Stimulated activated CD4-positive, alpha-beta T cell treated with anti-CD3 and anti-CD28 coated beads, Interleukin-12 subunit alpha, Interleukin-12 subunit beta, amount 100 ng/mL, for 4 hours (primary cell): ENCODE results near the gene HOXC11.

Experiments used
- DNase-seq: peaks from one replicate; pipeline ENCODE4 v3.0.0-alpha.2; 2020

Gene HOXC11

DNA sequence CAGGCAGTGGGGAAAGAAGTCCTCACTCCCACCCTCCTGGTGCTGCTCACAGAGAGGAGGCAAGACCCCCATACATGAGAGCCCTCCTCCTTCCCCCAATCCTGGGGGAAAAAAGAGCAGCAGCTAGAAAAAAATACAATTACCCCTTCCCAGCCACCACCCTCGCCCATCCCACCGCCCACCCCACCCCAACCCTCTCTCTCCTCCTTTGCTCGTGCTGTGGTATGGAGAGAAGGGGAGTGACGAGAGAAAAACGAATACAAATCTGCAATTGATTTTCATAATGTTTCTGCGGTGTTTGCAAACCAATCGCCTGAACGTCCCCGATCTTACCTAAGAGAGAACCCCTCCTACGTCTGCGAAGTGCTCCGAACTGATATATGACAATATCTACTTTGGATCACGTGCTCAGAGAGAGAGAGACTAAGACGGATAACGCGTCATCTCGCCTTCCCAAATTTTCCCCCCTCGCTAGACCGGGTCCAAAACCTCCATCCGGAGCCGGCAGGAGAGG is at the start of gene HOXC11:
TSS of gene HOXC11 (plus strand) at position 405 of the 514 bp plus-strand sequence. CDS start 116 bp downstream, outside the sequence.
- no peak for DNase-seq

DNA sequence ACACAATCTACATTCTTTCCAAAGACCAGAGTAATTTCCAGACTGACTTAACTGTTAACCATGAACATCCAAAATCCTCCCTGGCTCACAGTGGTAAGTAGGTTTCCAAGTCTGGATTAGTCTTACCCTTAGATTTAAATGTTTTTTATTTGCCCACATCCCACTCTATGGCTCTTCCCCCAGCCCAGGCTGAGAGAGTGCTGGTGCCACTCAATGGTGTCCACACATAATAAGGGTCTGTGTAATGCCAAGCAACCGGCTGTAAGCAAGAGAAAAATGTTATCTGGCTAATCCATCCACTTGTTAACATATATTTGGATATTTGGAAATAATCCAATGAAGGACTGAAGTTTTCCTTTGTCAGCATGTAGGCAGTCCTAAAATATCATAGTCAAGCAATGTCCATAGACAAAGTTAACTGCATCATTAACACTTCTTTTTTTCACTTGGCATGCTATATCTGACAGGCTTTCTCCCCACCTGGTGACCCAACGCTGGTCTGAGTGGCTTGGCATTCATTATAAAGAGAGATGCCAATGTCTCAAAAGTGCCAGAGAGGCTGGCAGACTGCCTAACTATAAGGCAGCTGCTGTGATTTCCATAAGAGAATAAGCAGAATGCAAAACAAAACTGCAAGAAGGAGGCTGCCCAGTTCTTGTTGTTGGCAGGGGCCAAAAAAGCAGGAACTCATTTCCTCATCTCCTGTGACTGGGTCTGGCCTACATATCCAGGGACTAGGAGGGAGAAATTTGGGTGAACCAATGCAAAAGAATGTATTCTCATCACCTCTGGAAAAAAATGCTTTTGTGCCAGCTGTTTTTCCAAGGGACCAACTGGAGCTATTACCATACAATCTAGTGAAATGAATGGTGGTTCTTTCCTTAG is 48.2 kb upstream of the HOXC11 start:
- no peak for DNase-seq

DNA sequence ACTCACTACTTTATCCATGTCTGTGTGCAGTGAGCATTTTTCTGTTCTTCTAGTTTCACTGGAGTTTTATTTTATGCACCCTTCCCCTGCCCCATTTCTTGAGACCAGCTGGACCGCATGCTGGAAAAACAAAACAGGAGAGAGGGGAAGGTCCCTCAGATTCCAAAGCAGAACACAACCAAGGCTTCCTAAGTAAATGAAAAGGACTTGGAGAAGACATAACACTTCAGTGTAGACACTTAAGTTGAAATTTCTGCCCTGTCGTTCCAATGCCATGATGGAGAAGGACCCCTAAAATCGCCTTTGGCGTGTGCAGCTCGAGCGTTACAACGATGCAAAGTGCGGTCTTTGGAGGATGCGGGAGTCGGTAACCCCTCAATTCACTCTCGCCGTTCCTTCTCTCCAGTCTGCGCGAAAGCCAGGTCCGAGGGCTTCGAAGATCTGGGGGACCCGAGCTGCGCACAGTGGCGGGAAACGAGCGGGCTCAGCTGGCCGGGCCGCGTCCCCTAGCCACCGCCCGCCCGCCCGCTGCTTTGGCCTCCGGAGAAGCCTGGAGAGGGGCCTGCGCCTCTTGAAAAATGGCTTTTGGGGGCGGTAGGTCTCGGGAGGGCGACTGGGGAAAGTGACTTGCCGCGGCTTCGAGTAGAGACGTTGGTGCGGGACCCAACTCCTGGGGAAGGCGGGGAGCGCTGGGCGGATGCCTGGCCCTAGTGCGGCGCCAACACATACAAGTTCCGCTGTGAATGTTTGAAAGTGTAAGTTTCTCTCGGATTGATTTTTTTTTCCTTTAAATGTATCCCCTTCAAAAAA is 45.5 kb upstream of the HOXC11 start:
- DNase-seq, result no peak

DNA sequence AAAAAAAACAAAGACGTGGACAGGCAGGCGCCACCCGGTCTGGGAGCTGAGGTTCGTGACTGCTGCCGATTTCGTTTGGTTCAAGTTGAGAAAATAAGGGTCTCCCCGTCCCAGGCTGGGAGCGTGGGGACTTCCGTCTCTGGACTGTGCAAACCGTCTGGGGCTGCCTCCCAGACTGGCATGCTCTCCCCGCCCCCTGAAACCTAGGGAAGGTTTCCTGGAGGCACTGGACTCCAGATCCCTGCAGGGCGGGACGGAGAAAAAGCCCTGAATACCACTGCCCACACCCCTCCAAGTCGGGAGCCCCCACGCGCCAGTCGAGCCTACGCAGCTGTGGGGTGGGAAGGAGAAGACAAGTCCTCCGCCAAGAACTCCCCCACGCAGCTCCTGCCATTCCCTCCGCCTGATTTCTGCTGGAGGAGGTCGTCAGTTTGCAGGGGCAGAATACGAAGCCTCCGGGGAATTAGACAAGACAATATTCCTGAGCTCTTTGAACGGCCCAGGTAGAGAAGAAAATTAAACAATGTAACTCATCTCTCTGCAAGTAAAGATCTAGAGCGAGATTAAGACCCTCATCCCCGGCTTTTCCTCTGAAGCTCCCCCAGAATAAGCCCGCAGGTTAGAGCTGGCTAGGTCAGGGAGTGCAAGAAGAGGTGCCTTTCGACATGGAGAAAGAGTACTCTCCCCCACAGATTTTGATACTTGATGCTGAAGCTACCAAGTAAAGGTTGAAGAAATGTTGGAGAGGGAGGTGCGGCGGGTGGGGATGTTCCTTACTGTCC is 44.7 kb upstream of the HOXC11 start:
- no peak for DNase-seq

DNA sequence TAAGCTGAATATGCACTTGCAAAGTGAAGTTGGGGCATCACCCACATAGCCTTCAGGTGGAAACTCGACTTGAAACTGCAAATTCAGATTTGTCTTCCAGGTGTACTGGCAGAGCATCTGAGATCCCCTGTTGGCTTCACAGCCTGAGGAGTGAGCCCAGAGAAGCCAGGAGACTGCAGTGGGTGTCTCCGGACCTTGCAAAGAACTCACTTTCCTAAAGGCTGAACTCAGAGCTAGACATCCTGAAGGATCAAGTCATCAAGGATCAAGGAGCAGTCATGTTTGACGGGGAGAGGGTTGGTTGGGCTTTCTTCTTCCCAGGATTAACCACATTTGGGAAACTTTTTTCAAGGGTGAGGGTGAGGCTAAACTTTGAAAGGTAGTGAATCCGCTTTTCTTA is 43.4 kb upstream of the HOXC11 start:
- DNase-seq, result no peak

DNA sequence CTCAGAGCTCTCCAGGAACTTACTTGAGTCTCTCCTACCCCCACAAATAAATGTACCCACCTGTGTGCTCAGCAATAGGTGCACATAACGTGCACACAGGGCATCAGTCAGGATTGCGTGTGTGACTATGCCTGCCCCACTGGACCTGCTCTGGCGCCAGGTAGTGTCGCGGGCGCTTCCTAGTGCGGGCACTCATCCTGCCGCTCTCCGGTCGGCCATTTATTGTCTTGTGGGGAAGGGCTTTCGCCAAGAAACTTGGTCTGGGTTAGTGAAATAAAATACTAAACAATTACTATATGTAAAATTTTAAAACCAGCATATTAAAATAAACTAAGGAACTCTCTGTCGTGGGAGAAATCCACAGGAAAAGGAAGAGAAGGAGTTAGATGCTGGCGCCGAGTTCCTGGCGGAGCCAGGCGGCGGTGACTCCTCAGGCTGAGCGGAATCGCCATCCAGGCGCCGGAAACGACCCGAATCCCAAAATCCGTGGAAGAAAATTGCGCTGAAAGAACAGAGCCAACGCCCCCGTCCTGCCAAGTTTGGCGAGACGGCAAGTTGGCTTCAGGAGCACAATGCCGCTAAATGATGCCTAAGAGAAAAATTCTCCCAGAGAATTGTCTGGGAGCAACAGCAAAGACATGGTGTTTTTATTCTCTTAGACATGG is 42.2 kb upstream of the HOXC11 start:
- no peak for DNase-seq

DNA sequence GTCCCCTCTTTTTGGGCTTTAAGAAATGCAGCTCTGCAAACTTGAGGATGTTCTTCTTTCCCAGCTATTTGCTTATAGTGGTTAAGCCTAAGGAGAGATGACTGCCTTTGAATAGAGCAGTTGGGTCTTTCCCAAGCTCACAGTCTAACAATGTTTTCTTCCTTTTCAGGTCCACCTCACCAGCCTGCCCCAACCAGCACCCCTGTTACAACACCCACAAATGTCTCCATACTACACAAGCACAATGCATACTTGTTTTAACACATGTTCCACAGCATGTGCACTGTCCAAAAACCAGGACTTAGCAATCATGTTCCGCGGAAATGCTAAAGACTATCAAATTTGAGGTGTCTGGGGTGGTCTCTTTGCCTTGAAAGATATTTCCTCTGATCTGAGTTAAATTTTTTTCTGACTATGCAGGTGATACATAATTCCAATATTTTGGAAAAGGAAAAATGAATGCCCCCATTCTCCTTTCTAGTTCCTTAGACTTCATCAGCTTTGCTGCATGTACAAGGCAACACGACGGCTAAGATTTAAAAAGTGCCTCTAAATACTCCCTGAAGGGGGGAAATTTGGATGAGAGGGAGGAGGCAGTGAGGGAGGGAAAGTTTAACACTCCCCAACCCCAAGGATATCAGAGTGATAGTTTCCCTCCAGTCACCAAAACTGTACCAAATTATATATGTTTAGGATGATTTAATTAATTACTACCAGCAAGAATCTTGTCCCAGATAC is 40.9 kb upstream of the HOXC11 start:
- no peak for DNase-seq

DNA sequence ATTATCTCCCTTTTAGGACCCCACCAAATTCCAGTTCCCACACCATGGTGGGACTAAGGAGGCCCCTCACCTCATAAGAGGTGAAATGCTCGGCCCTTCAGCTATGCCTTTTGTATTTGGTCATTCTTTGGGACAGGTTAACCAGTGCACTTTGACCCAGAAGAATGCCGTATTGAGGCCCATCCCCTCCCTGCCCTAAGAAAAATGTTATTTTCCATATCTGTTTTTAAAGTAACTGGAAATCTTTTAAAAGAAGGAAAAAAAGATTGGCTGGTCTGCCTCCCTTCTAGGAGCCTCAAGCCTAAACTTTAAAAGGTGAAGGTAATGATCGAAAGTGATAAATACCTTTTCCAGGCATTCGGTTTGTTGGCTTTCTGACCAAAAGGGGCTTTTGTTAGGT is 40.0 kb upstream of the HOXC11 start:
- no peak for DNase-seq

DNA sequence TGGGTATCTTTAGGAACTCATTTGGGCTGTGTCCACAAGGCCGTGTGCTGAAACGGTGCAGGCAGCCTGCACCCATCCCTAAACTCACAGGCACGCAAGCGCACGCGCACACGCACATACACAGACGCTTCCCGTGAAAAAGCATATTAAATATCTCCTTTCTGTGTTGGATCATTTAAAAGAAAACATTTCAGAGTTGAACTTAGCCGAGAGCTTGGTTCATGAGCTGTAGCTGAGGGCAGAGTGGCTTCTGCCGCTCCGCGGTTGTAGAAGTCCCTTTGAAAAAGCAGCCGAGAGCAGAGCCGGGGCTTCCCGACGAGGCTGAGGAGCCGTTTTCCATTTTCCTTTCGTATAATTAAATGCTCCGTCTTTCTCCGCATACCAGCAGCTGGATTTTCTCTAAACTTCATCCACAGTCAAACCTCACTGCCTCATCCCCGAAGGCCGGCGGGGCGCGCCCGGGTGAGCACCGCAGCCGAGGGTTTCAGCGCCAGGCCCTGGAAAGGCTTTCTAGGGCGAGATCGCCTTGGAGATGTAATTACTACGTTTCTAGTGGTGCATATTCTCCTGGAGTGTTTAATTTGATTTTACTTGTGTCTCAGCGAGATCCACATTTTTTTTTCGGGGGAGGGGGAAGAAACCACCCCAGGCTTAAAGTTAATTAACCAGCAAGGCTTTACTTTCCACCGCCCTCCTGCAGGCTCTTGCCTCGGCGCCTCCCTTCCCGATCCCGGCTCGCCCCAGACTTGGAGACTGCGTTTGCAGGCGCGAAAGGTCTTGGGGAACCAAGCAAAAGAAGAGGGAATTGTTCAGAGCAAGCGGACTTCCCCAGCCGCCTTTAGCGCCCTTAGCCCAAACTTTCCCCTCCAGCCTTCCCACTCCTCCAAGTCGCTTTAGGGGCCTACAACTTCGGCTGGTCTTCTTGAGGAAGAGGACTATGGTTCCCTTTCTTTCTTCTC is 37.3 kb upstream of the HOXC11 start:
- DNase-seq, result no peak

DNA sequence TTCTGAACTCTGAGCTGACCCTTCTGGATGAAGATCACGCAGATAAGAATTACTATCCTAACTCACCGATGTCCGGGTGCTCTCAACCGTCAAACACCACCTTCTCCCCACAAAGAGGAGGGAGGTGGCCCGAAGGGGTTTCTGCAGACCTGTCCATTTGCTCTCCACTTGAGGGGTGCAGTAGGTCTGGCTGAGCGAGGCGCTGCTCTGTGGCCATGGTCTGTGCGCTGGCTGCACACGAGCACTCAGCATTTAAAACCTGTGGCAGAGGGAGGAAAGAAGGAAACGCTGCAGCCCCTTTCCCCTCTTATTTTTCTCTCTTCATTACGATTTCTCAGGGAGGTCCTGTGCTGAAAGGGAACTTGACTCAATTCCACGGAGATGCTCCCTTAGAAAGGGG is 35.8 kb upstream of the HOXC11 start:
- DNase-seq, result no peak

DNA sequence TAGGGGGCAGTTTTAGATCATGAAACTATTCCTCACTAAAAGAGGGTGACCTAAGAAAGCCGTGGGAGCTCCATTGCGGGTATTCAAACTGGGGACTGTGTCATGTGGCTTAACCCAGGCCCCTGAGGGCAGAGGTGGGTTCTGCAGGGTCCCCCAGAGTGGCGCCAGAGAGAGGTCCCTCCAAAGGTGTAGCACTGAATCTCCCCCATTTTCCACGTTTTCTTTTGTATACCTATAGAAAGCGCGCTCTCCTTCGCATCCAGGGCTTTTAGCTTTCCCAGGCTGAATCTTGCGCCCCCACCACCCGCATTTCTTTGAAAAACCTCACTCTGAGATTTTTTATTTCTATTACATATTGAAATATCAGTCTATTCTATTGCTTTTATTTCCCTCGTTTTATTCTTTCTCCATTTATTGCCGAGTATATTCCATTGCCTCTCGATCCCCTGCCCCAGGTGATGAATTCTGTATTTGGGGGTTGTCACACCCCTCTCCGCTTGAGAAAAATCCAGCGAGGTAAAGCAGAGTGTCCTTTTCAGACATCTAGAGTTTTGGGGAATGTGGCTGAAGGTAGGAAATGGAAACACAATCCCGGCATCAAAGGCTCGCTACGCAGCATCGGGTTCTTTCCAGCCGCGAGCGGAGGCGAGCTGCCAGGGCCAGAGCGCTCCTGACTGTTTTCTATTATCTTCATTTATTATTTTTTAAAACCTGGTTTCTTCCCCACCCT is 35.2 kb upstream of the HOXC11 start:
- no peak for DNase-seq

DNA sequence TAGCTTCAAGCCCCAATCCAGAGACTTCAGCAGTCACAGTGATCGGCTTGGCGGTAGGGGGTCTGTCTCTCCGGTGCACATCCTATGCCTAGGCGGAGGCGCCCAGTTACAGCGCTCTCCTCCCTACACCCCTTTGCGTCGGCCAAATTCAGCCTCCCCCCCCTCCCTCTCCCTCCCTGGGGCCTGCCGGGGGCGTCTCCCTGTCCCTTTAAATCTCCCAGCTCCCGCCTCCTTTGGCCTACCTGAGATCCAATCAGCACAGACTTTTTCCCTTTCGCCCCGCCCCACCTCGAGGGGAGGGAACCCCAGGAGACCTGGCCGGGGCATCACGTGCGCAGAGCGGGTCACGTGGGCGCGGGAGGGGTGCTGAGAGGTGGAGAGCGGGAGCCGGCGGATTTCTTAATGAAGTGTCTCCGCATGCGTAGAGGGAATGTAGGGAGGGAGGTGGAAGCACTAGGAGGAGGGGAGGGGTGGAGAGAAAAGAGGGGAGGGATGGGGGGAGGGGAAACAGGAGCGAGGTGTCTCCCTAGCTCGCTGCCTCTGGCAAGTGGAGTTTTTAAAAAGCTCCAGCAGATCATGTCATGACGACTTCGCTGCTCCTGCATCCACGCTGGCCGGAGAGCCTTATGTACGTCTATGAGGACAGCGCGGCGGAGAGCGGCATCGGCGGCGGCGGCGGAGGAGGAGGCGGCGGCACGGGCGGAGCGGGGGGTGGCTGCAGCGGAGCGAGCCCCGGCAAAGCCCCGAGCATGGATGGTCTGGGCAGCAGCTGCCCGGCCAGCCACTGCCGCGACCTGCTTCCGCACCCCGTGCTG is 34.4 kb upstream of the HOXC11 start, which contains the start of gene HOXC13:
TSS of gene HOXC13 (plus strand) at position 506 of the 815 bp plus-strand sequence. CDS start at position 582, 76 bp downstream.
- DNase-seq, result peak; percentile 42

DNA sequence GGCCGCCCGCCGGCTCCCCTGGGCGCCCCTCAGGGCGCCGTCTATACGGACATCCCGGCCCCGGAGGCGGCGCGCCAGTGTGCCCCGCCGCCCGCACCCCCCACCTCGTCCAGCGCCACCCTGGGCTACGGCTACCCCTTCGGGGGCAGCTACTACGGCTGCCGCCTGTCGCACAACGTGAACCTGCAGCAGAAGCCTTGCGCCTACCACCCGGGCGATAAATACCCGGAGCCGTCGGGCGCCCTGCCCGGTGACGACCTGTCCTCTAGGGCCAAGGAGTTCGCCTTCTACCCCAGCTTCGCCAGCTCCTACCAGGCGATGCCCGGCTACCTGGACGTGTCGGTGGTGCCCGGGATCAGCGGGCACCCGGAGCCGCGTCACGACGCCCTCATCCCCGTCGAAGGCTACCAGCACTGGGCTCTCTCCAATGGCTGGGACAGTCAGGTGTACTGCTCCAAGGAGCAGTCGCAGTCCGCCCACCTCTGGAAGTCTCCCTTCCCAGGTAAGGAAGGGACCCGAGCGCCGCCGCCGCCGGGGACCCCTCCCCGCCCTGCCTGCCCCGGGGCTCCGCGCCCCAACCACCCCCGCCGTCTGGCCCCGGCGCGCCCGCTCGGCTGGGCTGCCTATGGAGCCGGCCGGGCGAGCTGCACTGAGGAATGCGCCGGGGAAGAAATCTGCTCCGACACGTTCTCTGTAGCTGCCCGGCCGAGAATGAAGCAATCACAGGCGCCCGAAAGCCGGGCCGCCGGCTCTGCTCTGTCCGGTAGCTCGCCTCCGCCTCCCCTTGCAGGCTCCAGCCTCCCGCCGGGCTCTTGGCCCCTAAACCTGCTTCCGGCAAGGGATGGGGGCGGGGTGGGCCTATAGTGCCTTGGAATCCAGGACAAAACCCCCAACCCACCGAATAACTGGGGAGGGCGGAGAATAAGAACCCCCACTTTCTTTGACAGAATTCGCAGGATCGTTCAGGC is 33.5 kb upstream of the HOXC11 start:
- DNase-seq, result no peak

DNA sequence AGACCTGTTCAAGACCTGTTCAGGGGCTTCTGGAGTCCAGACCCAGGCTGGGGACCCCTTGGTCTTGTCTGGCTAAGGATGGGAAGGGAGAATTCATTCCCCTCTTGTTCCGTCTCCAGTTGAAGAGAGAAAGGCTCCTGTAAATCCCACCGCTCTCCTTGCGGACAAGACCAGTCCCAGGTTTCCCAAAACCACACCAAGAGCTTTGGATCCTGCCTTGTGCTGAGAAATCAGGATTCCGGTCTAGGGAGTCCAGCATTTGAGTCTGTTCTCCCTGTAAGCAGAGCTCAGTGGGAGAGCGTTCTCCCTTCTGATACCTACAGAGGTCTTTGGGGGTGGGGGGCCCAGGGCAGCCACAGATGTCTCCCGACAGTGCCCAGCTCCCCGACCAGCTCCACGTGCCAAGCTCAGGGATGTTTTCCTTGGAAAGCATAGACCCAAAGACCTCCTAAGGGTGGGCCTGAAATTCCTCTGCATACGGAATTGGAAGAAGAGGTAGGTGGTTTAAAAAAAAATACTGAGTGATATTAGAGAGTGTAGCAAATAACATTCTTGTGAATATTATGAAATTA is 32.4 kb upstream of the HOXC11 start:
- DNase-seq, result no peak

DNA sequence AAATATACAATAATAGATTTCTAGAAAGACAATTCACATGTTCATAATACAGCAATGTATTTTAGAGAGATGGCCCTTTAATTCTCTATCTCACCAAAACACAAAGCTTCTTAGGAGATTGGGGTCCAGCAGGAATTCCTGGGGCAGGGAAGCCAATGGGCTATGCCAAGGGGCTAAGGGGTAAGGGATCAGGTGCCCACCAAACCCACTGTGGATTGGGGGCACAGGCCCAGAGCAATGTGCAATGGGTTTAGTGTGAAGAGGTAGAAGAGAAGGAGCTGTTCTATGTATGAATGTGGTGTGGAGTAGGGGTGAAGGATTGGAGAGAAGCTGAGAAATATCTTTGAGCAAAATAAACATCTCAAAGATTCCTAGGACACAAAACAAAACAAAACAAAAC is 31.7 kb upstream of the HOXC11 start:
- no peak for DNase-seq

DNA sequence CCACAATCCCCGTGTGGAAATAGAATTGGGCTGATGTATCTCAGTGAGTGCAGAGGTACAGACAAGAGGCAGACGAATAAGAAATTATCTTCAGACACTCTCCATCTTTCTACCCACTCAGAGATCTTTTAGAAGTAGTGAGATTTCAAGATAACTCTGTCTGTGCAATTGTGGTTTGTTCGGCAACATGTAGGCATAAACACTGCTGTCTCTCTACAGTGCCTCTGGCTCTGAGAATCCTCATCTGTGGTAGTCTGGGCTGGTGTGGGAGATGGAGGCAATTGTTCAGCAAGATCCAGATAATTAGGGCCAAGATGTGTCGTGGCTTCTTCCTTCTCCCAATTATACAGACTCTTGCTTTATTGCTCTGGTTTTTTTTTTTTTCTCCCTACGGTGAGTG is 31.2 kb upstream of the HOXC11 start:
- DNase-seq, result no peak

DNA sequence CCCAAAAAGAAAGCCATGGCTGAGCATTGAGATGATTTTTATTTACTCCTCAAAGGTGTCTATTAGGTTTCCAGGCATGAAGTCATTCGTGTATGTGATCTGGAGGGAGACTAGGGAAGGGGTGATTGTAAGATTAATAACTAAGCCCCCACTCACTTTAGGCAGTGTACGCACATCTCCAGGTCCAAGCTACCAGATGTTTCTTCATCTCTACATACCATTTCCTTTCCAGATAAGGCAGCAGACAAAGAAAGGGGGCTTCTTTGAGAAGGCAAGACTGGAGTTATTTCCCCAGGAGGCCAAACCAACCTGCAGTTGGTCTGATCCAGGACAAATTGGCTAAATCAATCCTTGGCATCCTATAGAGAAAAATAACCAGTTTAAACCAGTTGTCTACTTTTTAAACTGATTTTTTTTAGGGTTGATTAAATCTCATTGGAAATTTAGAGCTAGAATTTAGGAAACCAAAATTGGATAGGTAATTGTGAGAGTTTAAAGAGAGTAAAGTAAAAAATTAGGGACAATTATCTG is 30.4 kb upstream of the HOXC11 start:
- no peak for DNase-seq
